Measurements from ENCODE around the gene PIK3C2G. TPM values are rescaled to one million over a fixed set of nuclear protein-coding genes. Genes with fewer than 3 reads are reported as not detected.

Gene PIK3C2G
- total RNA-seq, 4 donors from 2014 or later, result 23.6 to 80.5 (median 37.1) TPM

- Histone ChIP-seq H3K36me3 (no peaks in the 10 kb centered on the region), H3K27me3 (no peaks in the 10 kb centered on the region), H3K9me3 (no peaks in the 10 kb centered on the region), H3K27ac (no peak overlapping the region), H3K4me1 (no peaks in the 10 kb centered on the region), H3K4me3 (no peak overlapping the region)
- 32% methylated on average over 2 of the region's 2 CpGs for WGBS
- DNase-seq (ENCODE audit: low spot score in 2 of 2), result no peak
- TF ChIP-seq POLR2AphosphoS5 (IDR thresholded peaks at IDR 0.05) (no peak), EP300 (IDR thresholded peaks at IDR 0.05) (no peak), CTCF (IDR thresholded peaks at IDR 0.05) (no peak), POLR2A (IDR thresholded peaks at IDR 0.05) (no peak)
Measured at GRCh38 chr12:18391151-18391550, 129.8 kb downstream of the PIK3C2G start.

GRCh38 chr12:18394742-18395141 is 133.4 kb downstream of the PIK3C2G start:
- Histone ChIP-seq H3K9me3 (no peaks in the 10 kb centered on the region), H3K27me3 (no peaks in the 10 kb centered on the region), H3K36me3 (no peaks in the 10 kb centered on the region), H3K4me1 (no peaks in the 10 kb centered on the region), H3K4me3 (no peak overlapping the region), H3K27ac (no peak overlapping the region)
- DNase-seq (ENCODE audit: low spot score in 2 of 2), result no peak
- TF ChIP-seq POLR2AphosphoS5 (IDR thresholded peaks at IDR 0.05) (no peak), EP300 (IDR thresholded peaks at IDR 0.05) (no peak), POLR2A (IDR thresholded peaks at IDR 0.05) (no peak), CTCF (IDR thresholded peaks at IDR 0.05) (no peak)
- WGBS, result 100% methylated on average over 1 of the region's 1 CpG

GRCh38 chr12:18400186-18400585 is 138.9 kb downstream of the PIK3C2G start:
- WGBS, result 60% methylated on average over 1 of the region's 1 CpG
- Histone ChIP-seq H3K27ac (no peak overlapping the region), H3K9me3 (no peaks in the 10 kb centered on the region), H3K27me3 (no peaks in the 10 kb centered on the region), H3K36me3 (no peaks in the 10 kb centered on the region), H3K4me1 (no peaks in the 10 kb centered on the region), H3K4me3 (no peak overlapping the region)
- TF ChIP-seq POLR2AphosphoS5 (IDR thresholded peaks at IDR 0.05), result no peak
- TF ChIP-seq EP300 (IDR thresholded peaks at IDR 0.05), result no peak
- TF ChIP-seq CTCF (IDR thresholded peaks at IDR 0.05), result no peak
- TF ChIP-seq POLR2A (IDR thresholded peaks at IDR 0.05), result no peak
- no peak for DNase-seq (ENCODE audit: low spot score in 2 of 2)

- 57% methylated on average over 3 of the region's 3 CpGs for WGBS
- no peak for TF ChIP-seq POLR2AphosphoS5 (IDR thresholded peaks at IDR 0.05)
- no peak for TF ChIP-seq CTCF (IDR thresholded peaks at IDR 0.05)
- TF ChIP-seq POLR2A (IDR thresholded peaks at IDR 0.05), result no peak
- TF ChIP-seq EP300 (IDR thresholded peaks at IDR 0.05), result no peak
- Histone ChIP-seq H3K9me3 (no peaks in the 10 kb centered on the region), H3K27me3 (no peaks in the 10 kb centered on the region), H3K36me3 (no peaks in the 10 kb centered on the region), H3K4me3 (no peak overlapping the region), H3K27ac (no peak overlapping the region), H3K4me1 (no peaks in the 10 kb centered on the region)
- DNase-seq (ENCODE audit: low spot score in 2 of 2), result no peak
Measured at GRCh38 chr12:18402872-18403611, 141.7 kb downstream of the PIK3C2G start.

DNA sequence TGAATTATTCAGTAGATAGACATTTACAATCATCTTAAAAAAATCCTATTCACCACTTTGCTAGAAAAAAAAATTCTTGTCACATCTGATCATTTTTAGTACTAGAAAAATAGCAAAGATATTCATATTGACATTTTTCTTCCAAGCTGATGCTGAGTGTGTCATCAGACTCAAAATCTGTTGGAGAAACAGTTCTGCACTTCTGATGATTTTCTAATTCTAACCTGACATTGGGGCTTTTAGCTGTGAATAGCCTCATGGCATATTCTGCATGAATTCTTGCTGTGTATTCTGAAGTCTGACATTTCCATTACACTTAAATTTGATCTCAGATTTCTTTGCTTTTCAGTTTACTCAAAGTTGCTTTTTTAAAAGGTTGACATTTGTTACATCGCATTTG is 150.1 kb downstream of the PIK3C2G start:
- TF ChIP-seq EP300 (IDR thresholded peaks at IDR 0.05), result no peak
- no peak for TF ChIP-seq POLR2A (IDR thresholded peaks at IDR 0.05)
- TF ChIP-seq POLR2AphosphoS5 (IDR thresholded peaks at IDR 0.05), result no peak
- TF ChIP-seq CTCF (IDR thresholded peaks at IDR 0.05), result no peak

More for the DNA sequence above, 150.1 kb downstream of the PIK3C2G start:
- no peak for DNase-seq (ENCODE audit: low spot score in 2 of 2)
- H3K4me1 ChIP-seq, result no peaks in the 10 kb centered on the region
- no peaks in the 10 kb centered on the region for H3K36me3 ChIP-seq
- no peaks in the 10 kb centered on the region for H3K27me3 ChIP-seq
- WGBS, result 84% methylated on average over 1 of the region's 1 CpG
- H3K9me3 ChIP-seq, result no peaks in the 10 kb centered on the region
- H3K27ac ChIP-seq, result no peak overlapping the region
- no peak overlapping the region for H3K4me3 ChIP-seq
